BLaER1 (cell line): ENCODE data around the gene SLTM.
A peak's percentile ranks its signal among the peaks of the same experiment; 100 is the strongest.
"Not testable (repeated sequence)": the region's sequence is repeated elsewhere in the genome, so short reads cannot be mapped to it uniquely, and the experiment has no call there.

ENCODE experiments used
- H3K27ac ChIP-seq: shearing (Covaris generic); formaldehyde crosslinking; 2 replicates; pipeline ENCODE4 v1.8.1; 2022
- H3K27me3 ChIP-seq: shearing (Covaris generic); formaldehyde crosslinking; 2 replicates; pipeline ENCODE4 v1.8.1; 2022
- H3K36me3 ChIP-seq: shearing (Covaris generic); formaldehyde crosslinking; 2 replicates; pipeline ENCODE4 v1.8.1; 2022
- H3K4me1 ChIP-seq: shearing (Covaris generic); formaldehyde crosslinking; 2 replicates; pipeline ENCODE4 v1.8.1; 2022
- H3K4me2 ChIP-seq: shearing (Covaris generic); formaldehyde crosslinking; 2 replicates; pipeline ENCODE4 v1.8.1; 2022
- H3K4me3 ChIP-seq: shearing (Covaris generic); formaldehyde crosslinking; 2 replicates; pipeline ENCODE4 v1.8.1; 2022
- H3K9ac ChIP-seq: shearing (Covaris generic); formaldehyde crosslinking; 2 replicates; pipeline ENCODE4 v1.8.1; 2022
- H3K9me3 ChIP-seq: shearing (Covaris generic); formaldehyde crosslinking; 2 replicates; pipeline ENCODE4 v1.8.1; 2022
- H4K20me1 ChIP-seq: shearing (Covaris generic); formaldehyde crosslinking; 2 replicates; pipeline ENCODE4 v1.8.1; 2022
- Cebpa-rat ChIP-seq: shearing (Covaris generic); IDR thresholded peaks from 2 replicates; pipeline ENCODE4 v1.8.1; 2022

The SLTM gene

GRCh38 chr15:58916962-58917361, 16.5 kb downstream of the SLTM start:
- Histone ChIP-seq H3K4me1 (no peaks in the 10 kb centered on the region), H4K20me1 (peaks cover 86% of the 10 kb centered on the region), H3K36me3 (peaks cover 93% of the 10 kb centered on the region), H3K27me3 (no peaks in the 10 kb centered on the region), H3K27ac (no peak overlapping the region), H3K9me3 (no peaks in the 10 kb centered on the region), H3K4me2 (no peak overlapping the region), H3K4me3 (no peak overlapping the region), H3K9ac (no peak overlapping the region)
- TF ChIP-seq Cebpa-rat = no peak

- Histone ChIP-seq H3K27ac (no peak overlapping the region), H4K20me1 (peaks cover 85% of the 10 kb centered on the region), H3K36me3 (peaks cover 88% of the 10 kb centered on the region), H3K9ac (no peak overlapping the region), H3K9me3 (no peaks in the 10 kb centered on the region), H3K4me2 (no peak overlapping the region), H3K27me3 (no peaks in the 10 kb centered on the region), H3K4me3 (no peak overlapping the region), H3K4me1 (peaks cover 9% of the 10 kb centered on the region)
- TF ChIP-seq Cebpa-rat = no peak
These were observed 23.0 kb downstream of the SLTM start for GRCh38 chr15:58910456-58910855.

DNA sequence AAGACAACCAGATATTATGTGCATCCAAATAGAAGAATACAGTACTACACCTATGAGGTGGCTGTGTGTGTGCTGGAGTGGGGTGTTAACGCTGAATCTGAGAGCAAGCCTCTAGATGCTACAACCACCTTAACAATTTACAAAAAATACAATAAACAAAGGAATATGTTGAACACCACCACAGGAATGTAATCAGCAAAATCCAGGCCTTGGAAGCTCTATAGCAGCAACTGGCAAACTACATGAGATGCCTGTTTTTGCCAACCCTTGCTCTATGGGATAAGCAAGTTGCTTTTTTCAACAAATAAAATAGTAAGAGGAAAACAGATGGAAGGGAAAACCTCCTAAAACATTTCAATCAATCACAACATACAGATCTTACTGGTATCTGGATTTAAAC, 23.9 kb downstream of the SLTM start:
- 0 out of 2 replicates have a peak overlapping the region, but pooled peaks have one; percentile 5 for H3K4me2 ChIP-seq
- H3K4me1 ChIP-seq = peaks cover 9% of the 10 kb centered on the region
- no peak for TF ChIP-seq Cebpa-rat
- peaks cover 85% of the 10 kb centered on the region for H4K20me1 ChIP-seq
- no peaks in the 10 kb centered on the region for H3K27me3 ChIP-seq
- H3K9ac ChIP-seq = no peak overlapping the region
- H3K9me3 ChIP-seq = no peaks in the 10 kb centered on the region
- H3K36me3 ChIP-seq = peaks cover 88% of the 10 kb centered on the region
- no peak overlapping the region for H3K27ac ChIP-seq
- H3K4me3 ChIP-seq = no peak overlapping the region

- H3K9me3 ChIP-seq = no peaks in the 10 kb centered on the region
- H3K27ac ChIP-seq = no peak overlapping the region
- H3K4me1 ChIP-seq = peaks cover 9% of the 10 kb centered on the region
- no peak overlapping the region for H3K4me2 ChIP-seq
- H4K20me1 ChIP-seq = peaks cover 85% of the 10 kb centered on the region
- H3K36me3 ChIP-seq = peaks cover 88% of the 10 kb centered on the region
- no peak overlapping the region for H3K4me3 ChIP-seq
- TF ChIP-seq Cebpa-rat = no peak
- no peak overlapping the region for H3K9ac ChIP-seq
- H3K27me3 ChIP-seq = no peaks in the 10 kb centered on the region
These were observed 24.7 kb downstream of the SLTM start for GRCh38 chr15:58908550-58909309.

GRCh38 chr15:58900631-58901030, 32.8 kb downstream of the SLTM start:
- peaks cover 87% of the 10 kb centered on the region for H3K36me3 ChIP-seq
- H3K27ac ChIP-seq = no peak overlapping the region
- H4K20me1 ChIP-seq = peaks cover 38% of the 10 kb centered on the region
- H3K27me3 ChIP-seq = no peaks in the 10 kb centered on the region
- no peaks in the 10 kb centered on the region for H3K9me3 ChIP-seq
- no peak overlapping the region for H3K4me3 ChIP-seq
- no peak for TF ChIP-seq Cebpa-rat
- H3K4me2 ChIP-seq = no peak overlapping the region
- H3K4me1 ChIP-seq = no peaks in the 10 kb centered on the region
- H3K9ac ChIP-seq = no peak overlapping the region

GRCh38 chr15:58898150-58898680, 35.3 kb downstream of the SLTM start:
- peaks cover 88% of the 10 kb centered on the region for H3K36me3 ChIP-seq
- no peaks in the 10 kb centered on the region for H3K27me3 ChIP-seq
- H3K27ac ChIP-seq = no peak overlapping the region
- no peaks in the 10 kb centered on the region for H3K4me1 ChIP-seq
- no peak overlapping the region for H3K9ac ChIP-seq
- peaks cover 15% of the 10 kb centered on the region; the same call in 1 of the 2 replicates for H4K20me1 ChIP-seq
- no peak overlapping the region for H3K4me2 ChIP-seq
- no peaks in the 10 kb centered on the region for H3K9me3 ChIP-seq
- no peak for TF ChIP-seq Cebpa-rat
- no peak overlapping the region for H3K4me3 ChIP-seq

DNA sequence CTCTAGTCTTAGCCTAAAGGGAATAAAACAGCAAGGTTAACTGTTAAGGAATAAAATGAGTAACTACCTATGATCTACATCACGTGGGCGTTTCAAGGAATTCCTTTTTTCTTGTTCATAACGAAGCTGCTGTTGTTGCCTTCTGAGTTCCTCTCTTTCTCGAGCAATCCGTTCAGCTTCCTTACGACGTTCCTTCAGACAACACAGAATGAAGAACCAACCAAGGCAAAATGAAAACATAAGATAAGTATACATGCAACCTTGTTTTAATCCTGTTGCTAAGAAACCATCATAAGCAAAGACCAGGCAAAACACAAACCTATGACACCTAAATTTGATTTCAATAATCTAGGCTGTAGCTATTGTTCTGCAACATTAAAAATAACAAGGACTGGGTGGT, 44.1 kb downstream of the SLTM start:
- Histone ChIP-seq H3K27ac (no peak overlapping the region), H3K36me3 (peaks cover 99% of the 10 kb centered on the region), H4K20me1 (no peaks in the 10 kb centered on the region; the same call in 1 of the 2 replicates), H3K4me2 (no peak overlapping the region), H3K4me3 (no peak overlapping the region), H3K27me3 (no peaks in the 10 kb centered on the region), H3K9me3 (no peaks in the 10 kb centered on the region), H3K4me1 (no peaks in the 10 kb centered on the region), H3K9ac (no peak overlapping the region)
- no peak for TF ChIP-seq Cebpa-rat

DNA sequence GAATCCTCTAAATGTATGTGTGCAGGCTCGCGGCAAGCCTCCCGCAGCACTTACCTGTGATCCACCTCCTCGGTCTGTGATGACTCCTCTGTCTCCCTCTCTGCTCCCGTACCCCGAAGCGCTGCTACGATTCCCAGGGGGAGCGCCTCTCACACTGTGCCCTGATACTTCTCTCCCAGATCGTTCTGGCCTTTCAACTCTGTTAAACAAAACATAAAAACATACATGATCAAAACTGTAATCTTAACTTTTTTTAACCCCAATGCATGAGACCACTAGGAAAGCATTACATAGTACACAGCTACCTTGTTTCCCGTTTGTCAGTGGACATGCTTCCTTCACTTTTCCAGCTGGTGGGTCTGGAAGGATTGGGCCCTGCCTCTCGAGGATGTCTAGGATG, 46.6 kb downstream of the SLTM start:
- no peaks in the 10 kb centered on the region for H3K27me3 ChIP-seq
- no peak overlapping the region for H3K27ac ChIP-seq
- H3K4me1 ChIP-seq = no peaks in the 10 kb centered on the region
- no peaks in the 10 kb centered on the region; the same call in 1 of the 2 replicates for H4K20me1 ChIP-seq
- TF ChIP-seq Cebpa-rat = no peak
- H3K9ac ChIP-seq = no peak overlapping the region
- no peaks in the 10 kb centered on the region for H3K9me3 ChIP-seq
- no peak overlapping the region for H3K4me3 ChIP-seq
- peaks cover 99% of the 10 kb centered on the region for H3K36me3 ChIP-seq
- no peak overlapping the region for H3K4me2 ChIP-seq

DNA sequence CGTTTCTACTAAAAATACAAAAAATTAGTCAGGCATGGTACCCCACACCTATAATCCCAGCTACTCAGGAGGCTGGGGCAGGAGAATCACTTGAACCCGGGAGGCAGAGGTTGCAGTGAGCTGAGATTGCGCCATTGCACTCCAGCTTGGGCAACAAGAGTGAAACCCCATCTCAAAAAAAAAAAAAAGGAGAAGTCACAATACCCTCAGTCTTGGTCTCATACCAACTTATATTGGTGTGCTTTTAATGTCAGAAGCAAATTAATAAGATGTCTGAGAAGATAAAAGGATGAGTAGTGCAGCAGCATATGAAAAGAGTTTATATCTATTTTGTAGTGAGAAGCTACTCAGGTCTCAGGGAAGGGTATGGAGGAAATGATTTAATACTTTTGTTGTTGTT, 49.6 kb downstream of the SLTM start:
- H3K9ac ChIP-seq, H3K27me3 ChIP-seq, H3K9me3 ChIP-seq, H3K4me1 ChIP-seq, H3K4me3 ChIP-seq, H3K27ac ChIP-seq, H3K4me2 ChIP-seq: not testable (repeated sequence)
- H3K36me3 ChIP-seq = peaks cover 100% of the 10 kb centered on the region
- H4K20me1 ChIP-seq = 0 out of 2 replicates have a peak, but pooled peaks cover 12% of the 10 kb centered on the region

DNA sequence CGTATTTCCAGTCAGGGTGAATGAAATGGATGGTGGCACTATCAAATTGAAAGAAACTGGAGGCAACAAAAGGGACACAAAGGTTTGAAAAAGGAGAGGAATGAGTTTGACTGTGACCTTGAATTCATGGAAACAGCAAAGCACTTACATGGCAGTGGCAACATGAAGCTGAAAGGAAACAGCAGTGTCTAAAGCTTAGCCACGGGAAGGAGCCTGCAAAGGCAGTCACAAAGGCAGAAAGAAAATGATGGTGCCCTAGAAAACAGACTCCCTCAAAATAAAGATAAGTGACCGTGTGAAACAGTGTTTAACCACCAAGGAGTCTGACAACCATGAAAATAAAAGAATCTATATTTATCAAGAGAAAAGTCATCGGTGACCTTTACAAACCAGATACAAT, 51.2 kb downstream of the SLTM start:
- Histone ChIP-seq H3K36me3 (peaks cover 100% of the 10 kb centered on the region), H3K27me3 (no peaks in the 10 kb centered on the region), H3K4me3 (no peak overlapping the region), H3K27ac (no peak overlapping the region), H3K9ac (no peak overlapping the region), H3K4me1 (no peaks in the 10 kb centered on the region), H3K9me3 (no peaks in the 10 kb centered on the region), H4K20me1 (0 out of 2 replicates have a peak, but pooled peaks cover 12% of the 10 kb centered on the region), H3K4me2 (no peak overlapping the region)
- no peak for TF ChIP-seq Cebpa-rat
